Nucleus accumbens (tissue), 56 donors: ENCODE results near the gene TMPRSS15.

ENCODE experiments used
- DNase-seq, 56 donors: peaks; one replicate each; lab custom pipeline; 2025; lab: John Stamatoyannopoulos, UW

Gene TMPRSS15

GRCh38 chr21:18350216-18350615 lies 53.4 kb downstream of the TMPRSS15 start:
- DNase-seq, result peak in 9 of 56 donors; percentile 0 to 12 (median 3)

- DNase-seq, result no peak
Measured at GRCh38 chr21:18349468-18349867, 54.1 kb downstream of the TMPRSS15 start.

GRCh38 chr21:18340387-18340942 lies 63.1 kb downstream of the TMPRSS15 start:
- no peak for DNase-seq

- no peak for DNase-seq
Measured at GRCh38 chr21:18335651-18336236, 67.8 kb downstream of the TMPRSS15 start.

- no peak for DNase-seq
Measured at GRCh38 chr21:18334066-18334465, 69.5 kb downstream of the TMPRSS15 start.

GRCh38 chr21:18318156-18318555 lies 85.4 kb downstream of the TMPRSS15 start:
- DNase-seq, result no peak

- DNase-seq, result no peak
Measured at GRCh38 chr21:18298228-18298627, 105.4 kb downstream of the TMPRSS15 start.

GRCh38 chr21:18294100-18294499 lies 109.5 kb downstream of the TMPRSS15 start:
- no peak for DNase-seq

GRCh38 chr21:18289876-18290275 lies 113.7 kb downstream of the TMPRSS15 start:
- DNase-seq, result no peak

- DNase-seq, result no peak
Measured at GRCh38 chr21:18285379-18285778, 118.2 kb downstream of the TMPRSS15 start.

GRCh38 chr21:18275781-18276180 lies 127.8 kb downstream of the TMPRSS15 start:
- DNase-seq, result peak in 1 of 56 donors; percentile 8

- no peak for DNase-seq
Measured at GRCh38 chr21:18274370-18274769, 129.2 kb downstream of the TMPRSS15 start.

- no peak for DNase-seq
Measured at GRCh38 chr21:18273400-18273799, 130.2 kb downstream of the TMPRSS15 start.

- DNase-seq, result no peak
Measured at GRCh38 chr21:18269856-18270255, 133.7 kb downstream of the TMPRSS15 start.

- DNase-seq, result no peak
Measured at GRCh38 chr21:18268906-18269305, 134.7 kb downstream of the TMPRSS15 start.

- DNase-seq, result no peak
Measured at GRCh38 chr21:18267496-18267895, 136.1 kb downstream of the TMPRSS15 start.

- DNase-seq, result no peak
Measured at GRCh38 chr21:18265944-18266343, 137.6 kb downstream of the TMPRSS15 start.

- DNase-seq, result no peak
Measured at GRCh38 chr21:18253799-18254198, 149.8 kb downstream of the TMPRSS15 start.

GRCh38 chr21:18253221-18253620 lies 150.4 kb downstream of the TMPRSS15 start:
- no peak for DNase-seq

- no peak for DNase-seq
Measured at GRCh38 chr21:18252680-18253079, 150.9 kb downstream of the TMPRSS15 start.

- DNase-seq, result no peak
Measured at GRCh38 chr21:18252256-18252655, 151.3 kb downstream of the TMPRSS15 start.

- no peak for DNase-seq
Measured at GRCh38 chr21:18251065-18251464, 152.5 kb downstream of the TMPRSS15 start.

- DNase-seq, result no peak
Measured at GRCh38 chr21:18249672-18250071, 153.9 kb downstream of the TMPRSS15 start.
